ENCODE measurements around the gene KAT6B. TPM values are rescaled to one million over a fixed set of nuclear protein-coding genes. Genes with fewer than 3 reads are reported as not detected.

The KAT6B gene
- total and polyA plus RNA-seq, 2 of the 8 experiments (the other 6 are each of a cell fraction or from before 2014, with no cell fraction given): 7.3 to 30.8 TPM

GRCh38 chr10:74934100-74934812 is 107.9 kb downstream of the KAT6B start (continued):
- TF ChIP-seq, protein P1, sequence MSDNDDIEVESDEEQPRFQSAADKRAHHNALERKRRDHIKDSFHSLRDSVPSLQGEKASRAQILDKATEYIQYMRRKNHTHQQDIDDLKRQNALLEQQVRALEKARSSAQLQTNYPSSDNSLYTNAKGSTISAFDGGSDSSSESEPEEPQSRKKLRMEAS (IDR thresholded peaks at IDR 0.05): no peak
- TF ChIP-seq HDAC6 (IDR thresholded peaks at IDR 0.05; ENCODE audit: low read depth, low read length) (no peak), RFX5 (IDR thresholded peaks at IDR 0.05; ENCODE audit: borderline replicate concordance, low read depth, low read length) (no peak), TCF12 (IDR thresholded peaks at IDR 0.05; ENCODE audit: low read depth, low read length) (no peak), RXRA (IDR thresholded peaks at IDR 0.05; ENCODE audit: insufficient read depth, low read depth, low read length) (no peak), GTF2F1 (IDR thresholded peaks at IDR 0.05; ENCODE audit: borderline replicate concordance, low read depth, low read length) (no peak), BRCA1 (IDR thresholded peaks at IDR 0.05; ENCODE audit: low read depth, low read length) (no peak), KDM4A (IDR thresholded peaks at IDR 0.05; ENCODE audit: low read depth, low read length, severe bottlenecking) (no peak)

All from H1 (cell line).